Coronary artery (tissue), 2 donors: Measurements from ENCODE around the gene COPS9.

Experiments
- DNase-seq: peaks from one replicate; pipeline ENCODE4 v3.0.0-alpha.2; 2017; ENCODE audit warnings: low spot score
- H3K27ac ChIP-seq, 2 donors: fragments of 200-600 bp; sonication (generic); one replicate each; pipeline ENCODE4 v1.5.1; 2016 to 2019
- H3K4me3 ChIP-seq: fragments of 200-600 bp; sonication (generic); 2 replicates; pipeline ENCODE4 v1.5.1; 2016; ENCODE audit warnings: mild to moderate bottlenecking, moderate library complexity
- TF ChIP-seq, protein P1 (sequence below): fragments of 200-600 bp; sonication (generic); IDR thresholded peaks from one replicate; pipeline ENCODE4 v1.5.1; 2019; ENCODE audit warnings: antibody characterized with exemption

COPS9 gene

DNA sequence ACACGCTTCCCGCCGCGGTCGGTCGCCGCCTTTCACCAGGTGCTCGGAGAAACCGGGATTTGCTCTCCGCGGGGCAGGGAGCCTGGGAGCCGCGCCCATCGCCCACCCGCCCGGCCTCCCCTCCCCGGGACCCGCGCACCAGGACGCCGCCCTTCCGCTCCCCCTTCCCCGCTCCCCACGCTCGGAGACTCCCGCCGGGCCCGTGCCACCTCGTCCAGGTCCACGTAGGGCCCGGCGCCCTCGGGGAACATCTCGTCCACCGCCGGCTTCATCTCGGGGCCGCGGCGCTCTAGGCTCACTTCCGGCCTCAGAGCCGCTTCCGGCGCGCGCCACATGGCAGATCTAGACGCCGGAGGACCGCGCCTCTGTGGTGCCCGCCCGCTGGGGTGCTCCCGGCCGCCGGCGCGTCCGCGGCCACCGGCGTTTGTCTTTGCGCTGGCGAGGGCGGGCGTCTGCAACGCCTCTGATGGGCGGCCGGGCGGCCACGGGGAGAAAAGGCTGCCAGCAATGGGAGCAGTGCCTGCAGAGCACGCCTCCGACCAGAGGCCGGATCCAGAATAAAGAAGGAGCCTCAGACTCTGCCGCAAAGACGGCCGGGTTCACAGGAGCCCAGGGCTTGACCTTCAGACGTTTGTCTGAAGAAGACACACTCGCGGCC is at the start of gene COPS9:
Gene COPS9, minus strand, starts transcription at position 293 of the 658 bp plus-strand sequence. Its CDS starts 21 bp downstream, at position 272.
- TF ChIP-seq, protein P1, sequence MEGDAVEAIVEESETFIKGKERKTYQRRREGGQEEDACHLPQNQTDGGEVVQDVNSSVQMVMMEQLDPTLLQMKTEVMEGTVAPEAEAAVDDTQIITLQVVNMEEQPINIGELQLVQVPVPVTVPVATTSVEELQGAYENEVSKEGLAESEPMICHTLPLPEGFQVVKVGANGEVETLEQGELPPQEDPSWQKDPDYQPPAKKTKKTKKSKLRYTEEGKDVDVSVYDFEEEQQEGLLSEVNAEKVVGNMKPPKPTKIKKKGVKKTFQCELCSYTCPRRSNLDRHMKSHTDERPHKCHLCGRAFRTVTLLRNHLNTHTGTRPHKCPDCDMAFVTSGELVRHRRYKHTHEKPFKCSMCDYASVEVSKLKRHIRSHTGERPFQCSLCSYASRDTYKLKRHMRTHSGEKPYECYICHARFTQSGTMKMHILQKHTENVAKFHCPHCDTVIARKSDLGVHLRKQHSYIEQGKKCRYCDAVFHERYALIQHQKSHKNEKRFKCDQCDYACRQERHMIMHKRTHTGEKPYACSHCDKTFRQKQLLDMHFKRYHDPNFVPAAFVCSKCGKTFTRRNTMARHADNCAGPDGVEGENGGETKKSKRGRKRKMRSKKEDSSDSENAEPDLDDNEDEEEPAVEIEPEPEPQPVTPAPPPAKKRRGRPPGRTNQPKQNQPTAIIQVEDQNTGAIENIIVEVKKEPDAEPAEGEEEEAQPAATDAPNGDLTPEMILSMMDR: no peak
- H3K27ac ChIP-seq: peak within 1 kb of the TSS; percentile 32 to 79
- peak within 1 kb of the TSS; percentile 99 for H3K4me3 ChIP-seq
- peak; percentile 83 for DNase-seq

DNA sequence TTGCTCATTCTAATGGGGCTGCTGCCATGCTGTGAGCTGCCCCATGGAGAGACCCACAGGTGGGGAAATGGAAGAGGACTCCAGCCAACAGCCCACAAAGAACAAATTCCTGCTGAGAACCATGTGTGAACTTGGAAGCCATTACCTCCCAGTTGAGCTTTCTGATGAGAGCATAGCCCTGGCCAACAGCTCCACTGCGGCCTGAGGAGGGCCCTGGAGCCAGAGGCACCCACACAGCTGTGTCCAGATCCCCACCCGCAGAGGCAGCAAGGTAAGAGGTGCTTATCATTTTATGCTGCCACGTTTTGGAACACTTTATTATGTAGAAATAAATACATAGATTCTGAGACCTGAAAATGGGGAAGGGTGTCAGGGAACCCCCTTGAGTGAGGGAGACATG is 48.6 kb upstream of the COPS9 start:
- no peak for DNase-seq
- H3K27ac ChIP-seq: no peak overlapping the region
- TF ChIP-seq, protein P1: no peak
- no peak overlapping the region for H3K4me3 ChIP-seq

DNA sequence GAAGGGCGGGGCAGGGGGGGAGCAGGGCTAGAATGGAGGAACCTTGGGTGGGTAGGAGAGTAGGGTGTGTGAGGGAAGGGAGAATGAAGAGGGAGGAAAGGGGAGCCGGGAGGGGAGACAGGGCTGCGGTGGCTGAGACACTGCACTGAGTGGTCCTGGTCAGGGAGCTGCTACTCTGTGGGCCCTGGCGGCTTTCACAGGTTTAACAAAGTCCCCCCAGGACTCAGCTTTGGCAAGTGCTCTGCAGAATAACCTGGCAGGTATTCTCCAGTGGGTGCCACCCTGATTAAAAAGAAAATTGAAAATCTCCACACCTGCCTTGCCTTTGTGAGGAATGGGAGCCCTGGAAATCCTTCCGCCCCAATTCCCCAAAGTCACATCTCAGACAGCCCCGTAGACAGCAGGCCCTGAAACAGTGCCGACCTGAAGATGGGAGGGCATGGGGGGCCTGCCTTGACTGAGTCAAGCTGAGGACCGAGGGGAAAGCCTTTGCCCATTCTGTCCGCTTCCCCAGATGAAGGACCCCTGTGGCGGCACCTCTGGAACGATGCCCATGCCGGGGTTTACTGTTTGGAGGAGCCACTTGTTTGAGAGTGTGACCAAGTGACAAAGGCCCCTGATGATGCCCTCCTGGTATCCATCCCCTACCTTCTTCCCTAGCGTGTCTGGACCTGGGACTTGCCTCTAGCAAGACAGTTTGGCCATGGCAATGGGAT is 47.9 kb upstream of the COPS9 start:
- Histone ChIP-seq H3K4me3 (no peak overlapping the region), H3K27ac (no peak overlapping the region)
- TF ChIP-seq, protein P1: no peak
- DNase-seq: no peak

DNA sequence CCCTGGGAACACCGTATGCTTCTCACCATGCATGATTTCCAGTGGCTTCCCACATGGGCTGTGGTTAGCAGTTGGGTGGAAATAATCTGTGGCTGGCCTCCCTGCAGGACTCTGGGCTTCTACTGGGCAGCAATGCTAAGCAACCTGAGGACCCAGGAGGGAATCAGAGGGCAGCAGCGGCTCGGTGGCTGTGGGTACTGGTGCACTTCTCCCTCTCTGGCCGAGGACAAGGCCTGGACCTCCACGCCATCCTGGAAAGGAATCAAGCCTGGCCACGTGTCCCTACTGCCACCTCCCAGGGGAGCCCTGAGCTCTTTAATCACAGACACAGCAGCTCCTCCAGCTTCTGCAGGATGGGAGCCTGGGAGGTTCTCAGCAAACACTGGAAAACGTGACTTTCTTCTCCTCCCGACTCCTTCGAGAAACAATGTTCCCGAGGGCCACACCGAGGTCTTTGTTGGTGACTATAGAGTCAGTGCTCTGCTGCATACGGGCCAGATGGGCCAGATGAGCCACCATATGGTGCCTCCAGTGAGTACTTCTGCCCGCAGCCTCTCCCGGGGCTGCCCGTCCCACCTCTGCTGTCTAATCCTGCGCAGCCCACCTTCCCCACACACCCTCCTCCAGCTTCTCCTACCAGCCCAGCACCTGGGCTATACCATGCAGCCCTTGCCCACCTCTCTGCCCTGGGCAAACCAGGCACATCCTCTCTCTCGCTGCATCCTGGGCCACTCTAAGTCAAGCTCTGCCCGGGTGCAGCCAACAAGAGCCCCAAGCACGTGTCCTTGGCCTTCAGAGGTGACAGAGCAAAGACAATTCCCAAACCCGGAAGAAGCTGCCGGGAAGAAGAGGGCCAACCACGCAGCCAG is 47.1 kb upstream of the COPS9 start:
- TF ChIP-seq, protein P1: no peak
- Histone ChIP-seq H3K27ac (no peak overlapping the region), H3K4me3 (no peak overlapping the region)
- DNase-seq: no peak

DNA sequence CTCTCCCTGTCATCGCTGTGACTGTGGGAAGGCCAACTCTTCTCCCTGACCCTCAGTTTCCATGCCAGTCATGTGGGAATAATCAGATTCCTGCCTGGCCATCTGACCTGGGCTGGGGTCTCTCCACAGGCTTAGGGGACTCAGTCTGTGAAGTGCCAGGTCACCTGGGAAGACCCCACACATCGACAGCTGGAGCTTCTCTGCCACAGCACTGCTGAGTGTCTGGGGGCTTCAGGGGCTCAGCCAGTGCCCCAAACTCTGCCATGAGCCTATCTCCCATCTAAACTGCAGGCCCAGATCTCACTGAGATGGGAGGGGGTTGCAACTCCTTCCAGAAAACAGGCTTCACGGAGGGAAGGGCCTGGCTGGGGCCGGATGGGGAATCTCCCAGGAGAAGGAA is 46.4 kb upstream of the COPS9 start:
- no peak for DNase-seq
- TF ChIP-seq, protein P1: no peak
- Histone ChIP-seq H3K4me3 (no peak overlapping the region), H3K27ac (no peak overlapping the region)

DNA sequence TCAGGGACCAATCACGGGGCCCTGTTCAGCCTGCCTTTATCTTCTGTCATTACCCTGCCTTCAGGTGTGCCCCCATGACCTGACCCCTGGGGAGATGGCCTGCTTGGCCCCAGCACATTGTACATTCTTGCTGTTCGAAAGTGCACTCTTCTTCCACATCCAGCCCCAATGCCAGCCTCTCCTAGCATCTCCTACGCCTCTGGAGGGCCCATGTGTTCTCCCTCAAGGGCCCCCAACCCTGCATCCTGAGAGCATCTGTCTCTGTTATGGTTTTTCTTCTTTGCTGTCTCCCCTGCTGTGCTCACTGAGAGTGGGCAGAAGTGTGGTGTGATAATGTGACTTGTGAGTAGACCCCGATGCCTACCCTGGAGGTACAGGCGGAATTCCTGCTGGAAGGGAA is 45.9 kb upstream of the COPS9 start:
- no peak overlapping the region for H3K4me3 ChIP-seq
- no peak for DNase-seq
- no peak overlapping the region for H3K27ac ChIP-seq
- TF ChIP-seq, protein P1: no peak
